Measurements from ENCODE around the gene MGST3.
"Not testable (repeated sequence)": the region's sequence is repeated elsewhere in the genome, so short reads cannot be mapped to it uniquely, and the experiment has no call there.

MGST3 gene

DNA sequence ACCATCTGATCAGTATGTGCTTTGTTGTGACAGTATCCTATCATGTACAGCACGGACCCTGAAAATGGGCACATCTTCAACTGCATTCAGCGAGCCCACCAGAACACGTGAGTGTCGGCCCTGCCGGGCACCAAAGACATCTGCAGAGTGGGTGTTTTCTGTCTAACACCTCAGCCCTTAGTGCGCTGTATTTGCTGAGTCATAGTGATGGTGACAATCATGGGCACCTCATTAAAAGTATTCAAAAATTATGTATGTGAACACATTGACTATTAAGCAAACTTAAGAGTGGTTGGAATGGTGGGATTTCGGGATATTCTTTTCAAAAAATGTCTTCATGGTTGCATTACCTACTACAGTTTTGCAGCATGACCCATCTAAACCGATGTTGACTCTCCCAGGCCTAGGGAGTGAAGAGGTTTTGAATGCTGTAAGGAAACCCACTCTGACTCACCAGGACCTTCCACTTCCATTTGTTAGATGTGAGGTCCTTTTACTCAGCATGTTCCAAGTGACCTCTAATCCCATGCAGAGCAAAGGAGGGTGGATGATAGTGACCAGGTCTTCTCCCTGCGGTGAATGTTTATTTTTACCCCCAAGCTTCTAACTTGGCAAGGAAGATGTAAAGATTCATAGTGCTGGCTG lies 20.1 kb downstream of the MGST3 start:
- no peak overlapping the region for H3K4me3 ChIP-seq (replicated peaks; ENCODE audit: low read depth, low read length)
- no peak for DNase-seq (ENCODE audit: extremely low read depth, low read depth)
- TF ChIP-seq, protein P1, sequence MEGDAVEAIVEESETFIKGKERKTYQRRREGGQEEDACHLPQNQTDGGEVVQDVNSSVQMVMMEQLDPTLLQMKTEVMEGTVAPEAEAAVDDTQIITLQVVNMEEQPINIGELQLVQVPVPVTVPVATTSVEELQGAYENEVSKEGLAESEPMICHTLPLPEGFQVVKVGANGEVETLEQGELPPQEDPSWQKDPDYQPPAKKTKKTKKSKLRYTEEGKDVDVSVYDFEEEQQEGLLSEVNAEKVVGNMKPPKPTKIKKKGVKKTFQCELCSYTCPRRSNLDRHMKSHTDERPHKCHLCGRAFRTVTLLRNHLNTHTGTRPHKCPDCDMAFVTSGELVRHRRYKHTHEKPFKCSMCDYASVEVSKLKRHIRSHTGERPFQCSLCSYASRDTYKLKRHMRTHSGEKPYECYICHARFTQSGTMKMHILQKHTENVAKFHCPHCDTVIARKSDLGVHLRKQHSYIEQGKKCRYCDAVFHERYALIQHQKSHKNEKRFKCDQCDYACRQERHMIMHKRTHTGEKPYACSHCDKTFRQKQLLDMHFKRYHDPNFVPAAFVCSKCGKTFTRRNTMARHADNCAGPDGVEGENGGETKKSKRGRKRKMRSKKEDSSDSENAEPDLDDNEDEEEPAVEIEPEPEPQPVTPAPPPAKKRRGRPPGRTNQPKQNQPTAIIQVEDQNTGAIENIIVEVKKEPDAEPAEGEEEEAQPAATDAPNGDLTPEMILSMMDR (IDR thresholded peaks at IDR 0.05; ENCODE audit: low read depth, low read length, missing control alignments): no peak

DNA sequence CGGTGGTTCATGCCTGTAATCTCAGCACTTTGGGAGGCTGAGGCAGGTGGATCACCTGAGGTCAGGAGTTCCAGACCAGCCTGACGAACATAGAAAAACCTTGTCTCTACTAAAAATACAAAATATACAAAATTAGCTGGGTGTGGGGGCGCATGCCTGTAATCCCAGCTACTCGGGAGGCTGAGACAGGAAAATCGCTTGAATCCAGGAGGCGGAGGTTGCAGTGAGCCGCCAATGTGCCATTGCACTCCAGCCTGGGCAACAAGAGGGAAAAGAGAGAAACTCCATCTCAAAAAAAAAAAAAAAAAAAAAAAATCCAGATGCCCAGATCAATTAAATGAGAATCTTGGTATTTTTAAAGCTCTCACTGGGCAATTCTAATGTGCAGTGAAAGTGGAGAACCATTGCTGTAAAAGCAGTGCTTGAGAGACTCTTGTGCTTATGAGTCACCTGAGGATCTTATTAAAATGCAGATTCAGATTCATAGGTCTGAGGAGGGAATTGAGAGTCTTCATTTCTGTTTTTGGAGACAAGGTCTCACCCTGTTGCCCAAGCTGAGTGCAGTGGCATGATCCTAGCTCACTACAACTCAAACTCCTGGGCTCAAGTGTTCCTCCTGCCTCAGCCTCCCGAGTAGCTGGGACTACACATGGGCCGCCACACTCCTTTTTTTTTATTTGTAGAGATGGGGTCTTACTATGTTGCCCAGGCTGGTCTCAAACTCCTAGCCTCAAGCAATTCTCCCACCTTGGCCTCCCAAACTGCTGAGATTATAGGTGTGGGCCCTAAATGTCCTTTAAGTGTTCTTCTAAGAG lies 27.9 kb downstream of the MGST3 start:
- H3K4me3 ChIP-seq (replicated peaks; ENCODE audit: low read depth, low read length); DNase-seq (ENCODE audit: extremely low read depth, low read depth): not testable (repeated sequence)

DNA sequence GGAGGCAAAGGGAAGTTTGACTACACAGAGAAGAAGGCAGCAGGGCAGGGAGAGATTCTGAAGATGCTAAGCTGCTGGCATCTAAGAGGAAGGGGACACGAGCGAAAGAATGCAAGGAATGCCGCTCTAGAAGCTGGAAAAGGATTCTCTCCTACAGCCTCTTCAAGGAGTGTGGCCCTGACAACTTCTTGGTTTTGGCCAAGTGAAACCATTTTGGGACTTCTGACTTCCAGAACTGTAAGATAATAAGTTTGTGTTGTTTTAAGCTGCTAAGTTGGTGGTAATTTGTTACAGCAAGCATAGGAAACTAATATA lies 28.5 kb downstream of the MGST3 start:
- TF ChIP-seq, protein P1 (IDR thresholded peaks at IDR 0.05; ENCODE audit: low read depth, low read length, missing control alignments): no peak
- no peak overlapping the region for H3K4me3 ChIP-seq (replicated peaks; ENCODE audit: low read depth, low read length)
- DNase-seq (ENCODE audit: extremely low read depth, low read depth): no peak

DNA sequence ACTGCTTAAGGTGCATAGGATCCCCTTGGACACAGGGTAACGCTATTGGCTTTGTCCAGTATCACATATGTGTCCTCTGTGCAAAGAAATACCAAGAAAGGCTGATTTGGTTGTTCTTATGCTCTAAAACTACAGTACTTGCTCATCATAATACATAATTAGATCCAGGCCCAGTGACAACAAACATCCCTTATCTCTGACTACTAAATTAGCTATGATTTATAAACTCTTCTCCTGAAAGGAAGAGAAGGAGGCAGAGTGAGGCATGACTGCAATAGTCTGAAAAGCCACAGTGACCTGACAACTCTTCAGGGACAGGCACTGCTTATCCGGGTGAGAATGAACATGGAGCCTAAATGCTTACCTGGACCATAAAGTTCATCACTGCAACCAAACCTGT lies 30.7 kb downstream of the MGST3 start:
- DNase-seq (ENCODE audit: extremely low read depth, low read depth): no peak

DNA sequence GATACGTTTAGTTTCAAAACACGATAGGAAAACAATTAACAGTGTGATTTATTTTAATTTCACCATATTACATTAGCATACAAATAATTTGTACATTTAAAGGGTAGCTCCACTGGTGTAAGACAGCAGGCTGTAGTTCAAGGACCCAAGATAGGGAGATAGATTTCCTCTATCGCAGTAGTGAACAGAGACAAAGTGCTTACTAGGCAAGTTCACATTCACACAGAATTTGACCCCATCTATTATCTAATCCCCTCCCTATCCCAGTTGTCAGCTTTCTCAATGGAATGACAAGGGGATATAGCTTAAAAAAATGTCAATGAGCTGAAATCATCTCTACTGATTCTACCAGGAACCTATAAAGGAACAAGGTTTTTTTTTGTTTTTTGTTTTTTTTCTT lies 31.2 kb downstream of the MGST3 start:
- TF ChIP-seq, protein P1 (IDR thresholded peaks at IDR 0.05; ENCODE audit: low read depth, low read length, missing control alignments): no peak
- DNase-seq (ENCODE audit: extremely low read depth, low read depth): no peak
- no peak overlapping the region for H3K4me3 ChIP-seq (replicated peaks; ENCODE audit: low read depth, low read length)

More for the DNA sequence above, 30.7 kb downstream of the MGST3 start:
- no peak overlapping the region for H3K4me3 ChIP-seq (replicated peaks; ENCODE audit: low read depth, low read length)
- TF ChIP-seq, protein P1 (IDR thresholded peaks at IDR 0.05; ENCODE audit: low read depth, low read length, missing control alignments): no peak

DNA sequence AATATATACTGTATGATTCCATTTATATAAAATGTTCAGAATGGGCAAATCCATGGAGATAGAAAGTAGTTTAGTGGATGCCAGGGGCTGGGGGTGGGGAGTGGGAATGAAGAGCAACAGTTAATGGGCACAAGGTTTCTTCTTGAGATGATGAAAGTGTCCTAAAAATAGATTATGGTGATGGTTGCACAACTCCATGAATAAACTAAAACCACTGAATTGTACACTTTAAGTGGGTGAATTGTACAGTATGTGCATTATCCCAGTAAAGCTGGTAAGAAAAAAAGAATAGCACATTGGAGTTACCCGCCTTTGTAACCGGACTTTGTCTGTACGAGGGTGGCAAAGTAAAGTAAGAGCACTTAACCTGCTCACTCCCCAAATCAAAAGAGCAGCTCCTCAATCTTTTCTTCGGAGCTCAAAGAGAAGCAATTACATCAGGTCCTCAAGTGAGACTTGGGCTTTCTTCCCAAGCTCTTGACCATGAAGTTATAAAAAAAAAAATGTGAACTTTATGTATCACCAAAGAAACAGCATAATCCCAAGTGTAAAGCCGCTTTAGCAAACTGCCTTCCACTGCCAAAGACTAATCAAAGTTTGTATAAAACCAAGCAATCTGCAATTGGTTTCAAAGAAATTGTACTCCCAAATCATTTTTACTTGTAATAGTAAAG lies 35.3 kb downstream of the MGST3 start:
- TF ChIP-seq, protein P1 (IDR thresholded peaks at IDR 0.05; ENCODE audit: low read depth, low read length, missing control alignments): no peak
- H3K4me3 ChIP-seq (replicated peaks; ENCODE audit: low read depth, low read length): no peak overlapping the region
- no peak for DNase-seq (ENCODE audit: extremely low read depth, low read depth)

DNA sequence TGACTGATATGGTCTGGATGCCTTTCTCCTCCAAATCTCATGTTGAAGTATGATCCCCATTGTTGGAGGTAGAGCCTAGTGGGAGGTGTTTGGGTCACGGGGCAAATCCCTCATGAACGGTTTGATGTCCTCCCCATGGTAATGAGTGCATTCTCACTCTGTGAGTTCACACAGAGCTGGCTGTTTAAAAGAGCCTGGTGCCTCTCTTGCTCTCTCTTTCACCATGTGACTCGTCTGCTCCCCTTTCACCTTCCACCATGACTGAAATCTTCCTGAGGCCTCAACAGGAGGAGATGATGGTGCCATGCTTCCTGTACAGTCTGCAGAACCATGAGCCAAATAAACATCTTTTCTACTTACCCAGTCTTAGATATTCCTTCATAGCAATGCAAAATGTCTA lies 37.1 kb downstream of the MGST3 start:
- DNase-seq (ENCODE audit: extremely low read depth, low read depth): no peak
- TF ChIP-seq, protein P1 (IDR thresholded peaks at IDR 0.05; ENCODE audit: low read depth, low read length, missing control alignments): no peak
- H3K4me3 ChIP-seq (replicated peaks; ENCODE audit: low read depth, low read length): no peak overlapping the region
